Left lobe of liver (tissue), 2 donors: ENCODE measurements around the gene EFNA2. TPM values are rescaled to one million over a fixed set of nuclear protein-coding genes. Genes with fewer than 3 reads are reported as not detected.
"Not testable (repeated sequence)": the region's sequence is repeated elsewhere in the genome, so short reads cannot be mapped to it uniquely, and the experiment has no call there.

Source experiments
- ATAC-seq: fragments of 200-7000 bp; cut with Tn5 transposase; one replicate; pipeline ENCODE4 v1.9.1; 2020; ENCODE audit warnings: mild to moderate bottlenecking, moderate library complexity
- DNase-seq: peaks from one replicate; pipeline ENCODE4 v3.0.0-alpha.2; 2020; ENCODE audit warnings: low spot score
- total RNA-seq: library from RNA; stranded (reverse); gene quantifications from one replicate; pipeline ENCODE4 v1.2.1, GENCODE V29; 2021
- donor health status: DM: no; HTN: no; CAD: no; lungs with moderate emphysema.
- donor health status: DM: no; HTN: yes; CAD: no.

The EFNA2 gene
- 8.6 TPM for total RNA-seq

GRCh38 chr19:1285737-1286360, at the start of gene EFNA2:
Gene EFNA2, plus strand, starts transcription at chr19:1285873. Its CDS starts 296 bp downstream, at chr19:1286169.
- peak; percentile 19 for ATAC-seq
- DNase-seq, result no peak

GRCh38 chr19:1236576-1236975, 49.1 kb upstream of the EFNA2 start:
- DNase-seq, result no peak
- ATAC-seq, result no peak

- DNase-seq, result no peak
- no peak for ATAC-seq
Observed at GRCh38 chr19:1237027-1237659, 48.5 kb upstream of the EFNA2 start.

- no peak for DNase-seq
- ATAC-seq, result no peak
Observed at GRCh38 chr19:1237754-1238368, 47.8 kb upstream of the EFNA2 start, which contains the start of gene CBARP. Gene CBARP, minus strand, starts transcription at chr19:1238005. Its CDS starts 1,905 bp downstream, at chr19:1236100.

GRCh38 chr19:1238369-1239303, 47.0 kb upstream of the EFNA2 start:
- DNase-seq (no peak), ATAC-seq (no peak)

- DNase-seq (no peak), ATAC-seq (no peak)
Observed at GRCh38 chr19:1239420-1239795, 46.3 kb upstream of the EFNA2 start.

- peak; percentile 15 for ATAC-seq
Observed at GRCh38 chr19:1239796-1240737, 45.6 kb upstream of the EFNA2 start.

GRCh38 chr19:1240925-1241324, 44.7 kb upstream of the EFNA2 start:
- ATAC-seq (no peak), DNase-seq (no peak)

More at GRCh38 chr19:1239796-1240737, 45.6 kb upstream of the EFNA2 start:
- peak; percentile 82 for DNase-seq

- ATAC-seq (peak; percentile 43), DNase-seq (peak; percentile 95)
Observed at GRCh38 chr19:1241417-1242095, 44.1 kb upstream of the EFNA2 start, which contains the start of gene ATP5F1D. Gene ATP5F1D, plus strand, starts transcription at chr19:1241751. Its CDS starts 100 bp downstream, at chr19:1241851.

- DNase-seq, result peak; percentile 95
- ATAC-seq, result peak; percentile 47
Observed at GRCh38 chr19:1243768-1244692, 41.6 kb upstream of the EFNA2 start.

- ATAC-seq (peak; percentile 37), DNase-seq (peak; percentile 99)
Observed at GRCh38 chr19:1244693-1245451, 40.8 kb upstream of the EFNA2 start.

- peak; percentile 14 for ATAC-seq
Observed at GRCh38 chr19:1245494-1246264, 40.0 kb upstream of the EFNA2 start.

GRCh38 chr19:1246265-1247087, 39.2 kb upstream of the EFNA2 start:
- ATAC-seq, result not testable (repeated sequence)
- peak; percentile 61 for DNase-seq

More at GRCh38 chr19:1245494-1246264, 40.0 kb upstream of the EFNA2 start:
- DNase-seq, result peak; percentile 94

GRCh38 chr19:1247748-1248138, 37.9 kb upstream of the EFNA2 start:
- ATAC-seq (peak; percentile 5), DNase-seq (no peak)

- ATAC-seq, result peak; percentile 33
- DNase-seq, result peak; percentile 92
Observed at GRCh38 chr19:1248139-1248785, 37.4 kb upstream of the EFNA2 start, which contains the start of gene MIDN. Gene MIDN, plus strand, starts transcription at chr19:1248583. Its CDS starts 1,714 bp downstream, at chr19:1250297.
